ENCODE results near the gene PSMD11. TPM values are rescaled to one million over a fixed set of nuclear protein-coding genes. Genes with fewer than 3 reads are reported as not detected.

The PSMD11 gene
- 72.6 and 105 TPM in 2 replicates for total RNA-seq

GRCh38 chr17:32444301-32445073 is at the start of gene PSMD11:
Gene PSMD11 (plus strand): TSS chr17:32444510. CDS start chr17:32444524, 14 bp downstream.

GRCh38 chr17:32486701-32487472 is 42.6 kb downstream of the PSMD11 start, which contains the start of gene CDK5R1:
Gene CDK5R1 (plus strand): TSS chr17:32486993. CDS start chr17:32487621, 628 bp downstream.

Other genes with a start within 250 kb of the PSMD11 start
- not detected in 2 replicates for gene RHBDL3, start 178.7 kb upstream of the PSMD11 start, total RNA-seq
- 12.6 and 14.1 TPM in 2 replicates for gene C17orf75, start 102.3 kb upstream of the PSMD11 start, total RNA-seq
- gene ZNF207, start 94.4 kb upstream of the PSMD11 start, total RNA-seq: 88.3 and 99.7 TPM in 2 replicates
- gene CDK5R1, start 42.5 kb downstream of the PSMD11 start, total RNA-seq: 5.6 and 7.4 TPM in 2 replicates

Measured in hair follicular keratinocyte (primary cell).